Hematopoietic multipotent progenitor cell treated with erythropoietin and hydrocortisone succinate and interleukin-3 and kit ligand, for 15 days (in vitro differentiated cells): ENCODE measurements around the gene VASH2.
A peak's percentile ranks its signal among the peaks of the same experiment; 100 is the strongest.
"Not testable (repeated sequence)": the region's sequence is repeated elsewhere in the genome, so short reads cannot be mapped to it uniquely, and the experiment has no call there.

Experiments used
- DNase-seq: peaks from one replicate; pipeline ENCODE4 v3.0.0-alpha.2; 2015; ENCODE audit warnings: low spot score

VASH2 gene

DNA sequence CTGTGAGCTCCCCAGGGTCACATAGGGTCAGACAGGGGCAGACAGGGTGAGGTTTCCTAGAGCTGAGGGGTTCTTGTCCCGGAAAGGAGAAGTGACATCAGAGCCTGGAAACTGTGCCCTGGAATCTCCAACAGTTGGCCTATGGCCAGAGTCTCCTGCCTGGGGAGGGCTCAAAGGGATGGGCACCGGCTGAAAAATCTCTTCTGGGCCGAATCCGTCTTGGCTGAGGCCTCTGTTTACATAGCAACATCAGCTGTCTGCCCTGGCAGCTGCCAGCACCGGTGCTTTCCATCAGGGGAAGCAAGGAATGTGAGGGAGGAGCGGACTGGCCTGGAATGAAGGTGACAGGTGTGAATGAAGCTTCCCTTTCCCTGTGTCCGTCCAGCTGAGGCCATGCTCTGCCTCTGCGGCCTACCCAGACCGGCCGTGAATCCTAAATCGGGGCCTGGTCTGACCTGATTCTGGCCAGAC lies 30.7 kb downstream of the VASH2 start:
- DNase-seq, result no peak

GRCh38 chr1:212981571-212982328 lies 31.4 kb downstream of the VASH2 start:
- DNase-seq, result no peak

DNA sequence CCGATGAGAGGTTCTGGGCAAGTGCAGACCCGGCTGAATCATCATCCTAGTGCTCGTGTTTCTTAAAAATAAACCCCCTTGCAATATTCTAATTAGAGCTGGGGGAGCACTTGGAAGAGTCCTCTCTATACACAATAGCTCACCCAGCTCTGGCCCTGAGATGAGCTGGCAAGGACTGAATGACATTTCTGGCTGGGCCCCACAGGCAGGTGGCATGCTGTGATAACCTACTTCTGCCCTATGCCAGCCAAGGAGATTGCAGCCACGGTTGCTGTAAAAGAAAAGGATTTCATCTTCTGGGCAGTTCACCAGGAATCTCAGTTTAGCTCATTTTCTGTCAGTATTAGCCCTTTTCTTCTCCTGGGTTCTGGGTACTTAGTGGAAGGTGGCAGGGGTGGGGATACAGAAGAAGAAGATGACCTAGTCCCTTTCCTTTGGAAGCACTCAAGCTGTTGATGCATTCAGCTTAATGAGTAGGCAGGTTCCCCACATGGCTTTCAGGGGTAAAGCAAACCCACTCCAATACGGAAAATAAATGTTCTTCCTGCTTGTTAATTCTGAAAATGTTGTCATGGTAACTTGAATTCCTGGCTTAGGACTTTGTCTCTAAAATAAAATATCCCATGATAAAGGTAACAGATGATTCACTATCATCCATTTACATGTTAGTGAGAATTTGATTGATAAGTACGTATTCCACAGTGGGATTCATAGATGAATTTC lies 32.2 kb downstream of the VASH2 start:
- no peak for DNase-seq

GRCh38 chr1:212983482-212983881 lies 33.1 kb downstream of the VASH2 start:
- no peak for DNase-seq

DNA sequence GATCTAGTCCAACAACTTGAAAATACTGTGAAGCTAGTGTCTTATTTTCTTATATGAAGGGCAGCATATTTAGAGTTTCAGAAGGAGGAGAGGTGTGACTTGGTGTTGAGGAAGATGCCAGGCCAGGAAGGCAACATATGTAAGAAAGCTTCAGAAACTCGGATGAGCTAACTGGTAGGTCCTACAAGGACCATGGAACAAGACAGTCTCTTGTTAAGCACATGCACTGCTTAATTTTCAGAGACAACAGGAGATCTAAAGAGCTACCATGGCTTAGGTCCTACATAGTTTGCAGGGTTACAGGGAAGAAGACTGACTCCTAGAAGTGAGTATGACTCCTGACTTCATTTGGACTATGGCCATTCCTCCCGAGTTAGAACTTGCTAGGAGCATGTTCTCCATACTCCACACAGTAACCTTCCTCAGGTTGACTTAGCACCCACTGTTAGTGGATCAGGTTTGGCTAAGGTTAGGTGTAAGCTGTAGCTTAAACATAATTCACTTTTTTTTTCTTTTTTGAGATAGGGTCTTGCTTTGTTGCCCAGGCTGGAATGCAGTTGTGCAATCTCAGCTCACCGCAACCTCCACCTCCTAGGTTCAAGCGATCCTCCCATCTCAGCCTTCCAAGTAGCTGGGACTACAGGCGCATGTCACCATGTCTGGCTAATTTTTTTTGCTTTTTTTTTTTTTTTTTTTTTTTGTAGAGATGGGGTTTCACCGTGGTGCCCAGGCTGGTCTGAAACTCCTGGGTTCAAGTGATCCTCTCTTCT lies 34.4 kb downstream of the VASH2 start:
- no peak for DNase-seq

- no peak for DNase-seq
Measured at GRCh38 chr1:212986551-212986950, 36.2 kb downstream of the VASH2 start.

DNA sequence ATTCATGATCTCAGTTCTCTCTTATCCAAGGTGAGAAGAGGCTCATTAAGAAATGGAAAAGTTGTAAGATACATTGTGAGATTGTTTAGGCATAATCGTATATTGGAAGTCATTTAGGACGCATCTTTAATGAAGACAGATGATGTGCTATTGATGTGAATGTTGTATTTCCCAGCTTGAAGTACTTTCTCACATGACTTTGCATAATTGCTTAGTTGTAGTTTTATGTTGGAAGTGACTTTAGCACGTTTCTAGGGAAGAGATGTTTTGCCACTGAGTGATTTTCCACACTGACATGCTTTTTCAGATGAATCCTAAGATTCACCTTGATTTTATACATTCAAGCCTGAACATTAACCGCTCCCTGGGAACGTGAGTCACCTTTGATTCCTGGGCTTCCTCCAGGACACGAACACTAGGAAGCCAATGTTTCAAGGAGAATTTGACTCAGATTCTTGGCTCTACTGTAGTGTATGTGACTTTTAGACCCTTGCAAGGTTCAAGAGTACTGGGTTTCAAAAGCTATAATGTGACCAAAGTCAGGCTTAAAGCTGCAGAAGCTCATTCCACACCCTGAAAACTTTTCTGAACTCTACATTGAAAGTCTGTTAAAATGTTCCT lies 37.5 kb downstream of the VASH2 start:
- no peak for DNase-seq

DNA sequence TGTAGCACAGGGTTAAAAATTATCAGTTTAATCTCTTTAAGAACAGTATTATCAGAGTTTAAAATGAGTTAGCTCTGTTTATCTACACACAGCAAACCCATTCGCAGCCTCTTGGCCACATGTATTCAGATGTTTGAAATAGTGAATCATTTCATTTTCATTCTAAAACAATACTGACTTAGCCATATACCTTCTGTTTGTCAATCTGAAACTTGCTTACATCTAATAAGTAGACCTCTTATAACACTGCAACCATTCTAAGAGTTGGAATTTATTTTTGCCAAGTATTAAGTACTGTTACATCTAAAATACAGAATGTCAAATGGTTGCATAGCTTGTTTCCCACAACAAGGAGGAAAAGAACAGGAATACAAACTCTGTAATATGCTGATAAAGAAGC lies 39.9 kb downstream of the VASH2 start:
- DNase-seq, result no peak

DNA sequence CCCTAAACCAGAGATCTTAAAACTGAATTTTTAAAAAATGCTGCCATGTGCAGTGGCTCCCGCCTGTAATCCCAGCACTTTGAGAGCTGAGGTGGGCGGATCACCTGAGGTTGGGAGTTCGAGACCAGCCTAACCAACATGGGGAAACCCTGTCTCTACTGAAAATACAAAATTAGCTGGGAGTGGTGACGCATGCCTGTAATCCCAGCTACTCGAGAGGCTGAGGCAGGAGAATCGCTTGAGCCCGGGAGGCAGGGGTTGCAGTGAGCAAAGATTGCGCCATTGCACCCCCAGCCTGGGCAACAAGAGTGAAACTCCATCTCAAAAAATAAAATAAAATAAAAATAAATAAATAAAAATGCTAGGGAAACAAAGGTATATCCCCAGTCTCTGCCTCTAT lies 43.6 kb downstream of the VASH2 start:
- not testable (repeated sequence) for DNase-seq

GRCh38 chr1:212994926-212995325 lies 44.6 kb downstream of the VASH2 start:
- DNase-seq, result no peak

DNA sequence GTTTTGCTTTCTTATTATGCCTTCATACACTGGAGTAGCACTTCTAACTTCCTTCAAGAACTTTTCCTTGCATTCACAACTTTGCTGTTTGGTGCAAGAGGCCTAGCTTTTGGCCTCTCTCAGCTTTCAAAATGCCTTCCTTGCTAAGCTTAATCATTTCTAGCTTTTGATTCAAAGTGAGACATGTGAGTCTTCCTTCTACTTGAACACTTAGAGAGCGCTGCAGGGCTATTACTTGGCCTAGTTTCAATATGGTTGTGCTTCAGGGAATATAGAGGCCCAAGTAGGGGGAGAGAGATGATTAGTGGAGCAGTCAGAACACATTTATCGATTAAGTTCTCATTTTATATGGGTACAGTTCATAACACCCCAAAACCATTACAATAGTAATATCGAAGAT lies 52.9 kb downstream of the VASH2 start:
- DNase-seq, result no peak

DNA sequence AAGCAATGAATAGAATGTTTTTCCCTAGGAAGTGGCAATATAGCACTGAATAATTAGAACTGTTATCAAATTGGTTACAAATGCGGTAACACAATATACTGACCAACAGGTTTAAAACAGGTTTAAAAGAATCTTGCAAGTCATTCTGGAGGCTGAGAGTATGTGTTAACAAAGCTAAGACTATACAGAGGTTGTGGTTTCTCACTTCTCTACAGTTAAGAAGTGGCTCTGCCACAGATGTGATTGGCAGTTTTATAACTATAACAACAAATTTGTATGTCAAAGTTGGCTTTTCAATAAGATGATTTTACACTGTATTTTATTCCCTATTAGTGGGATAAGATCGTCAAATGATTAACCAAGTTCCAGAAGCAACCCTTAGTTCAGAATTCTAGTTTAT lies 58.2 kb downstream of the VASH2 start:
- DNase-seq, result no peak

DNA sequence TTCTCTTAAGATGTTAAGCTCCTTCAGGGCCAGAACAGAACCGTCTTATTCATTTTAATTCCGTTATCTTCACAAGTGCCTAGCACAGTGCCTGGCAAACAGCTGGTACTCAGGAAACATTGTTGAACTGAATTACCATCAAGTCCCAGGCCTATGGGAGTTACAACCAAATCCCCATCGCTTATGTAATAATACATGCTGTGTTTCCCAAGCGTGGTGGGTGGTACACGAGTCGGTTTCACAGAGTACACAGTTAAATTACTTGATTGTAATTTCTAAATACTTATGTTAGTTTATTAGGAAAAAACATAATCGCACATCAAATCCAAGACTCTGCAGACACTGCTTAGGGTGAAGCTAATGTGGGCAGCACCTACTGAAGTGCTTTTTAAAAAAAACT lies 64.3 kb downstream of the VASH2 start:
- DNase-seq, result no peak

DNA sequence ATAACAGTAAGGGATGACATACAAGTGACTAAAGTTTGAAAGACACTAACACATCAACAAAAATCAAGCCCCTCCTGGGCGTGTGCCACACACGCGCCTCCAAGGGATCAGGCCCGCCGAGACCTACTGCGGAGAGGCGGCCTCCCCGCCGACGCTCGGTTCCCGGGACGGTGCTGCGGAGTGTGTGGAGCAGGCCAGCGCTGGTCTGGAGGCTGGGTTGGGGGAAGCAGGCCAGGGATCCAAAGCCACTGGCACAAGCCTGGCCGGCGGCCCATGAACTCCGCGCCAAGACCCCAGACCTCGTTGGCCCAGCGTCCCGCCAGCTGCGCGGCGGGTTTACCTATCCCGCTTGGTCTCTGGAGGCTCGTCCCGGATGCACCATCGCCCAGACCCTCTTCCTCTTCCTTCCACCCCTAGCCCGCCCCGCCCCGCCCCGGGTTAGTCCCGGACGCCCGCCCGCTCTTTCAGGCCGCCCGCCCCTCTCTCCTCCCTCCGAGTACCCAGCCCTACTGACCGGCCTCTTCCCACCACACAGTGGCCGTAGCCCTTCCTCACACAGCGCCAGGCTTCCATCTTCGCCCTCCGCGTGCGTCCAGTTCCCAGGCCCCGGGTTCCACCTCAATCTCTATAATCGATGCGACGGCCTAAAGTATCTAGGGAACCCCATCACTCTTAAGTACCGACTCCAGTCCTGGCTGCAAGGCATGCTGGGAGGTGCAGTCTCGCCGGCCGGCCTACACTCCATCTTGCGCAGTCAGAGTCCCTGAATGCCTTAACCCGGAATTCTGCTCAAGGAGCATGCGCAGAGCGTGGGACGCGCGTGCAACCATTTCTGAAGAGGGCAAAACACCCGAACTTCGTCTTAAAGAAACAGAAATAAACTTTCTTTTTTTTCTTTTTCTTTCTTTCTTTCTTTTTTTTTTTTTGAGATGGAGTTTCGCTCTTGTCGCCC lies 65.0 kb downstream of the VASH2 start, which contains the start of gene ANGEL2:
Gene ANGEL2 (minus strand): TSS at position 769 of the 952 bp plus-strand sequence. CDS start 196 bp downstream, at position 573.
- peak; percentile 97 for DNase-seq

DNA sequence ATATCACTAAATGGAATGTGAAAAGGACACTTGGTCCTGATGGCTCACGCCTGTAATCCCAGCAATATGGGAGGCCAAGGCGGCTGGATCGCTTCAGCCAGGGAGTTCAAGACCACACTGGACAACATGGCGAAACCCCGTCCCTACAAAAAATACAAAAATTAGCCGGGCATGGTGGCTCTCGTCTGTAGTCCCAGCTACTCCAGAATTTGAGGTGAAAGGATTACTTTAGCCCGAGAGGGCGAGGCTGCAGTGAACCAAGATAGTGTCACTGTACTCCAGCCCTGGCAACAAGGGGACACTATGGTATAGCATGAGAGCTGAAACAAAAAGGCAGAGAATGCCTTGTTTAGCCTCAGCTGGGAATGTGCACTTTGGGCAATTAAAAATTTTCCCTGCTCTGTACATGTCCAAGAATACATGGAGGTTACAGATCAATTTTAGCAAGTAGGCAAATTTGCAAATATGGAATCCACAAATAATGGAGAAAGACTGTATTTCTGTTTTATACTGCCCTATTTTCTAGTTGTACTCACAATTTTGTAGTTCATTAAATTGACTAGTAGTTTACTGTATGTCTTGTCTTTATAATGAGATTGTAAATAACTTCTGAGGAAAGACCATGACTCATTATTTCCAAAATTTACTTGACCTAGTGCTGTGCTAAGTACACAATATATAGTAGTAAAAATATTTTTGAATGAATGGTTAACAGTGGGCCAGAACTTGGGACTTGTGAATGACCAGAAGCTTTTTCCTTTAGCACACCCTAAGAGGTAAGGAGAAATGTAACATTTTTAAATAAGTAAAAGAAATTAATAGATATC lies 67.3 kb downstream of the VASH2 start:
- DNase-seq, result no peak

DNA sequence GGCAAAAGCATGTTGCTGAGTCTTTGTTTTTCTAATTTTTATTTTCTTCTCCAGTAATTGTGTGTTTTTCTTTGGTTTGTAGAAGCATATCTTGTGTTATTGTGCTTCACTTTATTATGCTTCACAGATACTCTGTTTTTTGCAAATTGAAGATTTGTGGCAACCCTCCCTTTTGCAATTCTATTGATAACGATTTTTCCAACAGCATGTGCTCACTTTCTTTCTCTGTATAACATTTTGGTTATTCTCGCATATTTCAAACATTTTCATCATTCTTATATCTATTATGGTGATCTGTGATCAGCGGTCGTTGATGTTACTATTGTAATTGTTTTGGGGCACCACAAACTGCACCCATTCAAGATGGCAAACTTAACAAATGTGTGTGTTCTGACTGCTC lies 69.1 kb downstream of the VASH2 start:
- no peak for DNase-seq

DNA sequence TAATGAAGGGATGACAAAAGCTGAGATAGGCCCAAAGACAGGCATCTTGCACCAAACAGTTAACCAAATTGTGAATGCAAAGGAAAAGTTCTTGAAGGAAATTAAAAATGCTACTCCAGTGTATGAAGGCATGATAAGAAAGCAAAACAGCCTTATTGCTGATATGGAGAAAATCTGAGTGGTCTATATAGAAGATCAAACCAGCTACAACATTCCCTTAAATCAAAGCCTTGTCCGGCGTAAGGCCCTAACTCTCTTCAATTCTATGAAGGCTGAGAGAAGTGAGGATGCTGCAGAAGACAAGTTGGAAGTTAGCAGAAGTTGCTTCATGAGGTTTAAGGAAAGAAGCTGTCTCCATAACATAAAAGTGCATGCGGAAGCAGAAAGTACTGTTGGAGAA lies 69.7 kb downstream of the VASH2 start:
- no peak for DNase-seq

GRCh38 chr1:213027024-213027423 lies 76.7 kb downstream of the VASH2 start:
- not testable (repeated sequence) for DNase-seq

GRCh38 chr1:213032651-213033050 lies 82.3 kb downstream of the VASH2 start:
- DNase-seq, result no peak

GRCh38 chr1:213034713-213035112 lies 84.4 kb downstream of the VASH2 start:
- DNase-seq, result no peak
